WTC11 (cell line): ENCODE results near the gene OXGR1. TPM values are rescaled to one million over a fixed set of nuclear protein-coding genes. Genes with fewer than 3 reads are reported as not detected.

Experiments
- ATAC-seq: fragments of 200-7000 bp; cut with Tn5 transposase; 2 replicates; pipeline ENCODE4 v1.10.0; 2021; ENCODE audit warnings: mild to moderate bottlenecking, moderate library complexity
- Bru-seq: library from RNA; stranded (reverse); fragments of 400-500 nt; gene quantifications from one replicate; lab custom pipeline; 2021; lab: Mats Ljungman, UMichigan
- CTCF ChIA-PET: fragments of 300-600 bp; sonication (Branson Sonifier 250); formaldehyde crosslinking; loops from one replicate; lab custom pipeline; 2021; ENCODE audit warnings: antibody characterized with exemption; lab: Charles Lee
- POLR2A ChIA-PET: fragments of 350-600 bp; sonication (Branson Sonifier 250); formaldehyde crosslinking; loops from one replicate; lab custom pipeline; 2021; ENCODE audit warnings: antibody characterized with exemption; lab: Charles Lee
- DNase-seq: peaks from one replicate; pipeline ENCODE4 v3.0.0; 2021; ENCODE audit warnings: low spot score
- H3K27ac Mint-ChIP-seq: 2 replicates; pipeline ENCODE4 v1.8.0; 2021; ENCODE audit warnings: mixed read lengths
- H3K27me3 Mint-ChIP-seq: 2 replicates; pipeline ENCODE4 v1.8.0; 2021; ENCODE audit warnings: low read depth, mild to moderate bottlenecking, moderate library complexity, mixed read lengths
- H3K36me3 Mint-ChIP-seq: 2 replicates; pipeline ENCODE4 v1.8.0; 2021; ENCODE audit warnings: mixed read lengths
- H3K4me1 Mint-ChIP-seq: 2 replicates; pipeline ENCODE4 v1.8.0; 2022; ENCODE audit warnings: mixed read lengths
- H3K4me3 Mint-ChIP-seq: 2 replicates; pipeline ENCODE4 v1.8.0; 2021; ENCODE audit warnings: mild to moderate bottlenecking, moderate library complexity, mixed read lengths
- H3K9me3 Mint-ChIP-seq: 2 replicates; pipeline ENCODE4 v1.8.0; 2021; ENCODE audit warnings: mixed read lengths
- CBFB ChIP-seq: sonication (generic); formaldehyde crosslinking; IDR thresholded peaks from 2 replicates; pipeline ENCODE4 v1.8.1; 2022; ENCODE audit warnings: mild to moderate bottlenecking, low read depth, missing genetic modification reagents
- FOXJ3 ChIP-seq: sonication (generic); formaldehyde crosslinking; IDR thresholded peaks from 2 replicates; pipeline ENCODE4 v1.9.0; 2021; ENCODE audit warnings: missing genetic modification reagents, mild to moderate bottlenecking, borderline replicate concordance
- HMGA2 ChIP-seq: fragments of 250-450 bp; sonication (Bioruptor Pico); IDR thresholded peaks from 2 replicates; pipeline ENCODE4 v1.4.0; 2021; ENCODE audit warnings: mild to moderate bottlenecking, moderate library complexity
- MYBL2 ChIP-seq: sonication (generic); formaldehyde crosslinking; IDR thresholded peaks from 2 replicates; pipeline ENCODE4 v1.8.1; 2023; ENCODE audit warnings: mild to moderate bottlenecking, moderate library complexity, missing genetic modification reagents
- NFE2L1 ChIP-seq: sonication (generic); formaldehyde crosslinking; IDR thresholded peaks from 2 replicates; pipeline ENCODE4 v1.8.1; 2023; ENCODE audit warnings: missing genetic modification reagents
- NFYB ChIP-seq: sonication (generic); formaldehyde crosslinking; conservative IDR thresholded peaks from 2 replicates; pipeline ENCODE4 v1.8.0; 2022; ENCODE audit warnings: low read depth, missing genetic modification reagents
- OVOL2 ChIP-seq: fragments of 250-450 bp; sonication (Bioruptor Pico); IDR thresholded peaks from 2 replicates; pipeline ENCODE4 v1.9.0; 2021; ENCODE audit warnings: mild to moderate bottlenecking, borderline replicate concordance
- RELA ChIP-seq: sonication (generic); formaldehyde crosslinking; IDR thresholded peaks from 2 replicates; pipeline ENCODE4 v1.8.1; 2022; ENCODE audit warnings: missing genetic modification reagents, mild to moderate bottlenecking, borderline replicate concordance
- TCF7 ChIP-seq: sonication (generic); formaldehyde crosslinking; IDR thresholded peaks from 2 replicates; pipeline ENCODE4 v1.8.0; 2022; ENCODE audit warnings: mild to moderate bottlenecking, low read depth, missing genetic modification reagents, moderate library complexity
- ZNF121 ChIP-seq: sonication (generic); formaldehyde crosslinking; IDR thresholded peaks from 2 replicates; pipeline ENCODE4 v1.8.0; 2023; ENCODE audit warnings: missing genetic modification reagents
- ZNF317 ChIP-seq: sonication (generic); formaldehyde crosslinking; IDR thresholded peaks from 2 replicates; pipeline ENCODE4 v1.8.1; 2023; ENCODE audit warnings: low read depth, mild to moderate bottlenecking, moderate library complexity, missing genetic modification reagents, borderline replicate concordance
- ZNF396 ChIP-seq: fragments of 250-450 bp; sonication (Bioruptor Pico); IDR thresholded peaks from 2 replicates; pipeline ENCODE4 v1.8.0; 2021; ENCODE audit warnings: mild to moderate bottlenecking, moderate library complexity, borderline replicate concordance
- long read RNA-seq, 3 experiments: library from RNA in 1 of 3; library from capped mRNA in 1 of 3; library from polyadenylated mRNA in 1 of 3; unstranded in 2 of 3; stranded (forward) in 1 of 3; transcript quantifications; one replicate each; pipeline ENCODE4 v2.0.0, GENCODE V29; 2021
- total RNA-seq: library from RNA; stranded (reverse); gene quantifications from 3 replicates; pipeline ENCODE4 v1.2.3, GENCODE V29; 2021
- TF ChIP-seq, protein P1 (sequence below): fragments of 250-450 bp; sonication (Bioruptor Pico); IDR thresholded peaks from 2 replicates; pipeline ENCODE4 v1.9.0; 2021; ENCODE audit warnings: mild to moderate bottlenecking, borderline replicate concordance
- TF ChIP-seq, protein P2 (sequence below): fragments of 250-450 bp; sonication (Bioruptor Pico); IDR thresholded peaks from 2 replicates; pipeline ENCODE4 v1.9.0; 2021; ENCODE audit warnings: mild to moderate bottlenecking
- TF ChIP-seq, protein P3 (sequence below): sonication (generic); formaldehyde crosslinking; IDR thresholded peaks from 2 replicates; pipeline ENCODE4 v1.8.1; 2022; ENCODE audit warnings: low read depth, mild to moderate bottlenecking, moderate library complexity, missing genetic modification reagents, borderline replicate concordance
- TF ChIP-seq, protein P4 (sequence below): sonication (generic); formaldehyde crosslinking; IDR thresholded peaks from 2 replicates; pipeline ENCODE4 v1.8.0; 2023; ENCODE audit warnings: mild to moderate bottlenecking, missing genetic modification reagents
- TF ChIP-seq, protein P5 (sequence below): sonication (generic); formaldehyde crosslinking; IDR thresholded peaks from 2 replicates; pipeline ENCODE4 v1.8.0; 2022; ENCODE audit warnings: mild to moderate bottlenecking, missing genetic modification reagents
- TF ChIP-seq, protein P6 (sequence below): fragments of 250-450 bp; sonication (Bioruptor Pico); IDR thresholded peaks from 2 replicates; pipeline ENCODE4 v1.9.0; 2021; ENCODE audit warnings: moderate library complexity, mild to moderate bottlenecking, inconsistent platforms, borderline replicate concordance
- TF ChIP-seq, protein P7 (sequence below): fragments of 250-450 bp; sonication (Bioruptor Pico); IDR thresholded peaks from 2 replicates; pipeline ENCODE4 v1.8.0; 2021; ENCODE audit warnings: mild to moderate bottlenecking
- TF ChIP-seq, protein P8 (sequence below): sonication (generic); formaldehyde crosslinking; IDR thresholded peaks from 2 replicates; pipeline ENCODE4 v1.8.1; 2023; ENCODE audit warnings: mild to moderate bottlenecking, moderate library complexity, missing genetic modification reagents

Gene OXGR1
- 0.21 to 0.71 TPM (median 0.39 TPM) in 3 replicates for total RNA-seq
- Bru-seq, nascent RNA: percentile 32 among the genes with signal in this experiment
- long read RNA-seq, experiment 1, partial matches to known transcripts: 0 of 1 reads
- long read RNA-seq, experiment 1, other reads (novel, unspliced or antisense): 0 of 1 reads
- long read RNA-seq, experiment 2, partial matches to known transcripts: 0 of 1 reads
- long read RNA-seq, experiment 2, other reads (novel, unspliced or antisense): 0 of 1 reads
- long read RNA-seq, experiment 3: 0 reads

DNA sequence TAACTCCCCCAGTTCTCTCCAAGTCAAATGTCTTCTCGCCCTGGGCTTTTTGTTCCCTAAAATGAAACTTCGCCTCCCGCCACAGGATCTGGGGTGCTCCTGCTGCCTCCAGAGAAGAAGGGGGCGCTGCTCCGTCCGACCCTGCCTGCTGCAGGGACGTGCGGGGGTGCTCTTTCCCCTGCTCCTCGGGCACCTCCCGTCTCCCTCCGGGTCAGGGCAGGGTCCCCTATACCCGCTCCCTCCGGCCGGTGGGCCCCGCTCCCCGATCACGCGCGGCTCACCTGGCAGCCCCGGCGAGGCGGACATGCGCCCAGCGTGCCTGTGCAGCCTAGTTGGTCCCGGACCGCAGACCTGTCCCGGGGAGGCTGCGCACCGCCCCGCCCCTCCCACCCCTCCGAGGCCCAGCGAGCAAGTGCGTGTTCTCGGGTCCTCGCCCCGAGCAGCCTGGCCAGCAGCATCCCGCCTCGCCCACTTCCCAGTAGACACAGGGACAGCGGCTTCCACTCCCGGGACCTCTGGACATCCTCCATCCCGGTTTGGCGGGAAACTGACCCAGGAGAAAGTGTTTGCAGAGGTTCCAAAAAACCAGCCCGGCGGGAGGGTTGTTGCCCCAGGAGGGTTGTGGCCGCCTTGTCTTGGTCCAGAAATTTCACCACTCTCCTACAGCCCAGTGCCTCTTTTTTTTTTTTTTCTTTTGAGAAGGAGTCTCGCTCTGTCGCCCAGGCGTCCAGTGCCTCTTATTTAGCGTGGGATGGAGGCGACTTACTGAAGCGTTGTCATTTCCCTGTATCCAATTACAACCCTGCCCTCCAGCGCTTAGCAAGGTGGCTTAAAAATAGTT lies at the start of gene OXGR1:
Gene OXGR1 (minus strand): TSS at position 460 of the 841 bp plus-strand sequence. CDS start 6,717 bp downstream, outside the sequence.
- DNase-seq: peak; percentile 29
- TF ChIP-seq, protein P1, sequence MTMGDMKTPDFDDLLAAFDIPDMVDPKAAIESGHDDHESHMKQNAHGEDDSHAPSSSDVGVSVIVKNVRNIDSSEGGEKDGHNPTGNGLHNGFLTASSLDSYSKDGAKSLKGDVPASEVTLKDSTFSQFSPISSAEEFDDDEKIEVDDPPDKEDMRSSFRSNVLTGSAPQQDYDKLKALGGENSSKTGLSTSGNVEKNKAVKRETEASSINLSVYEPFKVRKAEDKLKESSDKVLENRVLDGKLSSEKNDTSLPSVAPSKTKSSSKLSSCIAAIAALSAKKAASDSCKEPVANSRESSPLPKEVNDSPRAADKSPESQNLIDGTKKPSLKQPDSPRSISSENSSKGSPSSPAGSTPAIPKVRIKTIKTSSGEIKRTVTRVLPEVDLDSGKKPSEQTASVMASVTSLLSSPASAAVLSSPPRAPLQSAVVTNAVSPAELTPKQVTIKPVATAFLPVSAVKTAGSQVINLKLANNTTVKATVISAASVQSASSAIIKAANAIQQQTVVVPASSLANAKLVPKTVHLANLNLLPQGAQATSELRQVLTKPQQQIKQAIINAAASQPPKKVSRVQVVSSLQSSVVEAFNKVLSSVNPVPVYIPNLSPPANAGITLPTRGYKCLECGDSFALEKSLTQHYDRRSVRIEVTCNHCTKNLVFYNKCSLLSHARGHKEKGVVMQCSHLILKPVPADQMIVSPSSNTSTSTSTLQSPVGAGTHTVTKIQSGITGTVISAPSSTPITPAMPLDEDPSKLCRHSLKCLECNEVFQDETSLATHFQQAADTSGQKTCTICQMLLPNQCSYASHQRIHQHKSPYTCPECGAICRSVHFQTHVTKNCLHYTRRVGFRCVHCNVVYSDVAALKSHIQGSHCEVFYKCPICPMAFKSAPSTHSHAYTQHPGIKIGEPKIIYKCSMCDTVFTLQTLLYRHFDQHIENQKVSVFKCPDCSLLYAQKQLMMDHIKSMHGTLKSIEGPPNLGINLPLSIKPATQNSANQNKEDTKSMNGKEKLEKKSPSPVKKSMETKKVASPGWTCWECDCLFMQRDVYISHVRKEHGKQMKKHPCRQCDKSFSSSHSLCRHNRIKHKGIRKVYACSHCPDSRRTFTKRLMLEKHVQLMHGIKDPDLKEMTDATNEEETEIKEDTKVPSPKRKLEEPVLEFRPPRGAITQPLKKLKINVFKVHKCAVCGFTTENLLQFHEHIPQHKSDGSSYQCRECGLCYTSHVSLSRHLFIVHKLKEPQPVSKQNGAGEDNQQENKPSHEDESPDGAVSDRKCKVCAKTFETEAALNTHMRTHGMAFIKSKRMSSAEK: no peak
- TF ChIP-seq ZNF121: no peak
- TF ChIP-seq FOXJ3: no peak
- TF ChIP-seq RELA (CRISPR knock-in tag): no peak
- no peak for TF ChIP-seq HMGA2 (CRISPR knock-in tag)
- TF ChIP-seq, protein P2, sequence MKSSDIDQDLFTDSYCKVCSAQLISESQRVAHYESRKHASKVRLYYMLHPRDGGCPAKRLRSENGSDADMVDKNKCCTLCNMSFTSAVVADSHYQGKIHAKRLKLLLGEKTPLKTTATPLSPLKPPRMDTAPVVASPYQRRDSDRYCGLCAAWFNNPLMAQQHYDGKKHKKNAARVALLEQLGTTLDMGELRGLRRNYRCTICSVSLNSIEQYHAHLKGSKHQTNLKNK (CRISPR knock-in tag): no peak
- TF ChIP-seq, protein P3, sequence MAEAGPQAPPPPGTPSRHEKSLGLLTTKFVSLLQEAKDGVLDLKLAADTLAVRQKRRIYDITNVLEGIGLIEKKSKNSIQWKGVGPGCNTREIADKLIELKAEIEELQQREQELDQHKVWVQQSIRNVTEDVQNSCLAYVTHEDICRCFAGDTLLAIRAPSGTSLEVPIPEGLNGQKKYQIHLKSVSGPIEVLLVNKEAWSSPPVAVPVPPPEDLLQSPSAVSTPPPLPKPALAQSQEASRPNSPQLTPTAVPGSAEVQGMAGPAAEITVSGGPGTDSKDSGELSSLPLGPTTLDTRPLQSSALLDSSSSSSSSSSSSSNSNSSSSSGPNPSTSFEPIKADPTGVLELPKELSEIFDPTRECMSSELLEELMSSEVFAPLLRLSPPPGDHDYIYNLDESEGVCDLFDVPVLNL (CRISPR knock-in tag): no peak
- no peak for TF ChIP-seq TCF7 (CRISPR knock-in tag)
- no peak for TF ChIP-seq OVOL2 (CRISPR knock-in tag)
- TF ChIP-seq, protein P4, sequence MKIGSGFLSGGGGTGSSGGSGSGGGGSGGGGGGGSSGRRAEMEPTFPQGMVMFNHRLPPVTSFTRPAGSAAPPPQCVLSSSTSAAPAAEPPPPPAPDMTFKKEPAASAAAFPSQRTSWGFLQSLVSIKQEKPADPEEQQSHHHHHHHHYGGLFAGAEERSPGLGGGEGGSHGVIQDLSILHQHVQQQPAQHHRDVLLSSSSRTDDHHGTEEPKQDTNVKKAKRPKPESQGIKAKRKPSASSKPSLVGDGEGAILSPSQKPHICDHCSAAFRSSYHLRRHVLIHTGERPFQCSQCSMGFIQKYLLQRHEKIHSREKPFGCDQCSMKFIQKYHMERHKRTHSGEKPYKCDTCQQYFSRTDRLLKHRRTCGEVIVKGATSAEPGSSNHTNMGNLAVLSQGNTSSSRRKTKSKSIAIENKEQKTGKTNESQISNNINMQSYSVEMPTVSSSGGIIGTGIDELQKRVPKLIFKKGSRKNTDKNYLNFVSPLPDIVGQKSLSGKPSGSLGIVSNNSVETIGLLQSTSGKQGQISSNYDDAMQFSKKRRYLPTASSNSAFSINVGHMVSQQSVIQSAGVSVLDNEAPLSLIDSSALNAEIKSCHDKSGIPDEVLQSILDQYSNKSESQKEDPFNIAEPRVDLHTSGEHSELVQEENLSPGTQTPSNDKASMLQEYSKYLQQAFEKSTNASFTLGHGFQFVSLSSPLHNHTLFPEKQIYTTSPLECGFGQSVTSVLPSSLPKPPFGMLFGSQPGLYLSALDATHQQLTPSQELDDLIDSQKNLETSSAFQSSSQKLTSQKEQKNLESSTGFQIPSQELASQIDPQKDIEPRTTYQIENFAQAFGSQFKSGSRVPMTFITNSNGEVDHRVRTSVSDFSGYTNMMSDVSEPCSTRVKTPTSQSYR (CRISPR knock-in tag): no peak
- no peak for TF ChIP-seq NFYB (CRISPR knock-in tag)
- TF ChIP-seq, protein P5, sequence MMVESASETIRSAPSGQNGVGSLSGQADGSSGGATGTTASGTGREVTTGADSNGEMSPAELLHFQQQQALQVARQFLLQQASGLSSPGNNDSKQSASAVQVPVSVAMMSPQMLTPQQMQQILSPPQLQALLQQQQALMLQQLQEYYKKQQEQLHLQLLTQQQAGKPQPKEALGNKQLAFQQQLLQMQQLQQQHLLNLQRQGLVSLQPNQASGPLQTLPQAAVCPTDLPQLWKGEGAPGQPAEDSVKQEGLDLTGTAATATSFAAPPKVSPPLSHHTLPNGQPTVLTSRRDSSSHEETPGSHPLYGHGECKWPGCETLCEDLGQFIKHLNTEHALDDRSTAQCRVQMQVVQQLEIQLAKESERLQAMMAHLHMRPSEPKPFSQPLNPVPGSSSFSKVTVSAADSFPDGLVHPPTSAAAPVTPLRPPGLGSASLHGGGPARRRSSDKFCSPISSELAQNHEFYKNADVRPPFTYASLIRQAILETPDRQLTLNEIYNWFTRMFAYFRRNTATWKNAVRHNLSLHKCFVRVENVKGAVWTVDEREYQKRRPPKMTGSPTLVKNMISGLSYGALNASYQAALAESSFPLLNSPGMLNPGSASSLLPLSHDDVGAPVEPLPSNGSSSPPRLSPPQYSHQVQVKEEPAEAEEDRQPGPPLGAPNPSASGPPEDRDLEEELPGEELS (CRISPR knock-in tag): no peak
- TF ChIP-seq, protein P6, sequence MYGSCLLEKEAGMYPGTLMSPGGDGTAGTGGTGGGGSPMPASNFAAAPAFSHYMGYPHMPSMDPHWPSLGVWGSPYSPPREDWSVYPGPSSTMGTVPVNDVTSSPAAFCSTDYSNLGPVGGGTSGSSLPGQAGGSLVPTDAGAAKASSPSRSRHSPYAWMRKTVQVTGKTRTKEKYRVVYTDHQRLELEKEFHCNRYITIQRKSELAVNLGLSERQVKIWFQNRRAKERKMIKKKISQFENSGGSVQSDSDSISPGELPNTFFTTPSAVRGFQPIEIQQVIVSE (CRISPR knock-in tag): no peak
- TF ChIP-seq, protein P7, sequence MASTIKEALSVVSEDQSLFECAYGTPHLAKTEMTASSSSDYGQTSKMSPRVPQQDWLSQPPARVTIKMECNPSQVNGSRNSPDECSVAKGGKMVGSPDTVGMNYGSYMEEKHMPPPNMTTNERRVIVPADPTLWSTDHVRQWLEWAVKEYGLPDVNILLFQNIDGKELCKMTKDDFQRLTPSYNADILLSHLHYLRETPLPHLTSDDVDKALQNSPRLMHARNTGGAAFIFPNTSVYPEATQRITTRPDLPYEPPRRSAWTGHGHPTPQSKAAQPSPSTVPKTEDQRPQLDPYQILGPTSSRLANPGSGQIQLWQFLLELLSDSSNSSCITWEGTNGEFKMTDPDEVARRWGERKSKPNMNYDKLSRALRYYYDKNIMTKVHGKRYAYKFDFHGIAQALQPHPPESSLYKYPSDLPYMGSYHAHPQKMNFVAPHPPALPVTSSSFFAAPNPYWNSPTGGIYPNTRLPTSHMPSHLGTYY: no peak
- TF ChIP-seq, protein P8, sequence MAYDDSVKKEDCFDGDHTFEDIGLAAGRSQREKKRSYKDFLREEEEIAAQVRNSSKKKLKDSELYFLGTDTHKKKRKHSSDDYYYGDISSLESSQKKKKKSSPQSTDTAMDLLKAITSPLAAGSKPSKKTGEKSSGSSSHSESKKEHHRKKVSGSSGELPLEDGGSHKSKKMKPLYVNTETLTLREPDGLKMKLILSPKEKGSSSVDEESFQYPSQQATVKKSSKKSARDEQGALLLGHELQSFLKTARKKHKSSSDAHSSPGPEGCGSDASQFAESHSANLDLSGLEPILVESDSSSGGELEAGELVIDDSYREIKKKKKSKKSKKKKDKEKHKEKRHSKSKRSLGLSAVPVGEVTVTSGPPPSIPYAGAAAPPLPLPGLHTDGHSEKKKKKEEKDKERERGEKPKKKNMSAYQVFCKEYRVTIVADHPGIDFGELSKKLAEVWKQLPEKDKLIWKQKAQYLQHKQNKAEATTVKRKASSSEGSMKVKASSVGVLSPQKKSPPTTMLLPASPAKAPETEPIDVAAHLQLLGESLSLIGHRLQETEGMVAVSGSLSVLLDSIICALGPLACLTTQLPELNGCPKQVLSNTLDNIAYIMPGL: peak; percentile 90
- TF ChIP-seq ZNF396 (CRISPR knock-in tag): no peak
- no peak for TF ChIP-seq CBFB (CRISPR knock-in tag)
- 0 out of 2 replicates have a peak, but pooled peaks have one; percentile 40 for TF ChIP-seq MYBL2 (CRISPR knock-in tag)
- no peak for TF ChIP-seq NFE2L1
- 0 out of 2 replicates have a peak, but pooled peaks have one; percentile 27 for TF ChIP-seq ZNF317 (CRISPR knock-in tag)

More for the DNA sequence above, at the start of gene OXGR1:
- no peaks in the 10 kb centered on the region for H3K36me3 Mint-ChIP-seq
- H3K4me1 Mint-ChIP-seq: peaks cover 19% of the 10 kb centered on the region
- peak within 1 kb of the TSS; percentile 78 for H3K4me3 Mint-ChIP-seq
- peaks cover 84% of the 10 kb centered on the region for H3K27me3 Mint-ChIP-seq
- POLR2A ChIA-PET: interaction anchor here (1.1 kb wide), 1 partner anchor 8 kb away, joined by 5 read pairs; no protein-coding TSS in a partner anchor
- ATAC-seq: peak; percentile 75
- CTCF ChIA-PET: interaction anchor here (0.8 to 1.1 kb wide), 2 partner anchors 10 to 36 kb away, joined by 3 to 10 read pairs; no protein-coding TSS in a partner anchor
- H3K27ac Mint-ChIP-seq: no peak within 1 kb of the TSS
- H3K9me3 Mint-ChIP-seq: peaks cover 6% of the 10 kb centered on the region
